ENCODE results near the gene DOLK. TPM values are rescaled to one million over a fixed set of nuclear protein-coding genes. Genes with fewer than 3 reads are reported as not detected.

Gene DOLK
- polyA plus RNA-seq, 1 donor from 2014 or later, result 11.3 TPM

GRCh38 chr9:128929560-128929959 is 17.8 kb downstream of the DOLK start:
- H3K4me2 ChIP-seq (ENCODE audit: low read length), result no peak overlapping the region
- H3F3A ChIP-seq (ENCODE audit: insufficient read depth, low read length, poor library complexity, severe bottlenecking), result no peaks in the 10 kb centered on the region
- H3K9ac ChIP-seq (ENCODE audit: low read length), result no peak overlapping the region
- H3K27me3 ChIP-seq (ENCODE audit: insufficient read depth, low read depth, low read length), result no peaks in the 10 kb centered on the region
- no peak overlapping the region for H2AFZ ChIP-seq (ENCODE audit: low read depth, low read length)
- no peak overlapping the region for H3K4me3 ChIP-seq (ENCODE audit: low read length)
- no peak overlapping the region for H3K27ac ChIP-seq (ENCODE audit: low read length)
- TF ChIP-seq POLR2AphosphoS5 (IDR thresholded peaks at IDR 0.05) (no peak), MXI1 (conservative IDR thresholded peaks at IDR 0.05; ENCODE audit: poor library complexity, severe bottlenecking) (no peak), EZH2 (IDR thresholded peaks at IDR 0.05; ENCODE audit: borderline replicate concordance, insufficient read depth, low read length, poor library complexity, severe bottlenecking) (no peak), EP300 (conservative IDR thresholded peaks at IDR 0.05; ENCODE audit: poor library complexity, severe bottlenecking) (no peak), SMC3 (conservative IDR thresholded peaks at IDR 0.05; ENCODE audit: poor library complexity) (no peak), RAD21 (conservative IDR thresholded peaks at IDR 0.05) (no peak), TAF1 (IDR thresholded peaks at IDR 0.05; ENCODE audit: low read depth) (no peak)
- TF ChIP-seq, protein P1, sequence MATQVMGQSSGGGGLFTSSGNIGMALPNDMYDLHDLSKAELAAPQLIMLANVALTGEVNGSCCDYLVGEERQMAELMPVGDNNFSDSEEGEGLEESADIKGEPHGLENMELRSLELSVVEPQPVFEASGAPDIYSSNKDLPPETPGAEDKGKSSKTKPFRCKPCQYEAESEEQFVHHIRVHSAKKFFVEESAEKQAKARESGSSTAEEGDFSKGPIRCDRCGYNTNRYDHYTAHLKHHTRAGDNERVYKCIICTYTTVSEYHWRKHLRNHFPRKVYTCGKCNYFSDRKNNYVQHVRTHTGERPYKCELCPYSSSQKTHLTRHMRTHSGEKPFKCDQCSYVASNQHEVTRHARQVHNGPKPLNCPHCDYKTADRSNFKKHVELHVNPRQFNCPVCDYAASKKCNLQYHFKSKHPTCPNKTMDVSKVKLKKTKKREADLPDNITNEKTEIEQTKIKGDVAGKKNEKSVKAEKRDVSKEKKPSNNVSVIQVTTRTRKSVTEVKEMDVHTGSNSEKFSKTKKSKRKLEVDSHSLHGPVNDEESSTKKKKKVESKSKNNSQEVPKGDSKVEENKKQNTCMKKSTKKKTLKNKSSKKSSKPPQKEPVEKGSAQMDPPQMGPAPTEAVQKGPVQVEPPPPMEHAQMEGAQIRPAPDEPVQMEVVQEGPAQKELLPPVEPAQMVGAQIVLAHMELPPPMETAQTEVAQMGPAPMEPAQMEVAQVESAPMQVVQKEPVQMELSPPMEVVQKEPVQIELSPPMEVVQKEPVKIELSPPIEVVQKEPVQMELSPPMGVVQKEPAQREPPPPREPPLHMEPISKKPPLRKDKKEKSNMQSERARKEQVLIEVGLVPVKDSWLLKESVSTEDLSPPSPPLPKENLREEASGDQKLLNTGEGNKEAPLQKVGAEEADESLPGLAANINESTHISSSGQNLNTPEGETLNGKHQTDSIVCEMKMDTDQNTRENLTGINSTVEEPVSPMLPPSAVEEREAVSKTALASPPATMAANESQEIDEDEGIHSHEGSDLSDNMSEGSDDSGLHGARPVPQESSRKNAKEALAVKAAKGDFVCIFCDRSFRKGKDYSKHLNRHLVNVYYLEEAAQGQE (IDR thresholded peaks at IDR 0.05; ENCODE audit: borderline replicate concordance), result no peak
- TF ChIP-seq, protein P2, sequence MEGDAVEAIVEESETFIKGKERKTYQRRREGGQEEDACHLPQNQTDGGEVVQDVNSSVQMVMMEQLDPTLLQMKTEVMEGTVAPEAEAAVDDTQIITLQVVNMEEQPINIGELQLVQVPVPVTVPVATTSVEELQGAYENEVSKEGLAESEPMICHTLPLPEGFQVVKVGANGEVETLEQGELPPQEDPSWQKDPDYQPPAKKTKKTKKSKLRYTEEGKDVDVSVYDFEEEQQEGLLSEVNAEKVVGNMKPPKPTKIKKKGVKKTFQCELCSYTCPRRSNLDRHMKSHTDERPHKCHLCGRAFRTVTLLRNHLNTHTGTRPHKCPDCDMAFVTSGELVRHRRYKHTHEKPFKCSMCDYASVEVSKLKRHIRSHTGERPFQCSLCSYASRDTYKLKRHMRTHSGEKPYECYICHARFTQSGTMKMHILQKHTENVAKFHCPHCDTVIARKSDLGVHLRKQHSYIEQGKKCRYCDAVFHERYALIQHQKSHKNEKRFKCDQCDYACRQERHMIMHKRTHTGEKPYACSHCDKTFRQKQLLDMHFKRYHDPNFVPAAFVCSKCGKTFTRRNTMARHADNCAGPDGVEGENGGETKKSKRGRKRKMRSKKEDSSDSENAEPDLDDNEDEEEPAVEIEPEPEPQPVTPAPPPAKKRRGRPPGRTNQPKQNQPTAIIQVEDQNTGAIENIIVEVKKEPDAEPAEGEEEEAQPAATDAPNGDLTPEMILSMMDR (IDR thresholded peaks at IDR 0.05; ENCODE audit: poor library complexity, severe bottlenecking), result no peak
- no peaks in the 10 kb centered on the region for H3K9me3 ChIP-seq (ENCODE audit: low read length)
- no peaks in the 10 kb centered on the region for H3K9me2 ChIP-seq (ENCODE audit: insufficient read depth, low read length)
- no peaks in the 10 kb centered on the region for H4K20me1 ChIP-seq (ENCODE audit: insufficient read depth)
- no peaks in the 10 kb centered on the region for H3K36me3 ChIP-seq (ENCODE audit: insufficient read depth, low read length)
- H3K79me2 ChIP-seq (replicated peaks; ENCODE audit: insufficient read depth, low read length), result no peaks in the 10 kb centered on the region

GRCh38 chr9:128928624-128929023 is 18.8 kb downstream of the DOLK start:
- Histone ChIP-seq H3K27me3 (ENCODE audit: insufficient read depth, low read depth, low read length) (no peaks in the 10 kb centered on the region), H3K79me2 (replicated peaks; ENCODE audit: insufficient read depth, low read length) (no peaks in the 10 kb centered on the region), H2AFZ (ENCODE audit: low read depth, low read length) (no peak overlapping the region), H3K4me3 (ENCODE audit: low read length) (no peak overlapping the region), H3K9me2 (ENCODE audit: insufficient read depth, low read length) (no peaks in the 10 kb centered on the region), H3K36me3 (ENCODE audit: insufficient read depth, low read length) (no peaks in the 10 kb centered on the region), H3F3A (ENCODE audit: insufficient read depth, low read length, poor library complexity, severe bottlenecking) (no peaks in the 10 kb centered on the region), H3K9ac (ENCODE audit: low read length) (no peak overlapping the region), H3K9me3 (ENCODE audit: low read length) (no peaks in the 10 kb centered on the region), H3K27ac (ENCODE audit: low read length) (no peak overlapping the region), H4K20me1 (ENCODE audit: insufficient read depth) (no peaks in the 10 kb centered on the region), H3K4me2 (ENCODE audit: low read length) (no peak overlapping the region)
- no peak for TF ChIP-seq MXI1 (conservative IDR thresholded peaks at IDR 0.05; ENCODE audit: poor library complexity, severe bottlenecking)
- no peak for TF ChIP-seq EZH2 (IDR thresholded peaks at IDR 0.05; ENCODE audit: borderline replicate concordance, insufficient read depth, low read length, poor library complexity, severe bottlenecking)
- TF ChIP-seq, protein P1 (IDR thresholded peaks at IDR 0.05; ENCODE audit: borderline replicate concordance), result no peak
- TF ChIP-seq, protein P2 (IDR thresholded peaks at IDR 0.05; ENCODE audit: poor library complexity, severe bottlenecking), result no peak
- TF ChIP-seq POLR2AphosphoS5 (IDR thresholded peaks at IDR 0.05), result no peak
- TF ChIP-seq RAD21 (conservative IDR thresholded peaks at IDR 0.05), result no peak
- no peak for TF ChIP-seq TAF1 (IDR thresholded peaks at IDR 0.05; ENCODE audit: low read depth)
- no peak for TF ChIP-seq SMC3 (conservative IDR thresholded peaks at IDR 0.05; ENCODE audit: poor library complexity)
- no peak for TF ChIP-seq EP300 (conservative IDR thresholded peaks at IDR 0.05; ENCODE audit: poor library complexity, severe bottlenecking)
